Adipocyte (in vitro differentiated cells): Measurements from ENCODE around the gene ELF1.
A peak's percentile ranks its signal among the peaks of the same experiment; 100 is the strongest.
"Not testable (repeated sequence)": the region's sequence is repeated elsewhere in the genome, so short reads cannot be mapped to it uniquely, and the experiment has no call there.

Source experiments
- DNase-seq: peaks from one replicate; pipeline ENCODE4 v3.0.0-alpha.2; 2015; ENCODE audit warnings: low read depth
- H3K27me3 ChIP-seq: replicated peaks from 2 replicates; pipeline ENCODE4 v1.7.0; 2013; ENCODE audit warnings: mild to moderate bottlenecking, low read length, moderate library complexity; ENCODE audit not compliant: control insufficient read depth, insufficient read depth
- H3K36me3 ChIP-seq: 2 replicates; pipeline ENCODE4 v1.7.0; 2013; ENCODE audit warnings: low read length, mild to moderate bottlenecking, moderate library complexity; ENCODE audit not compliant: control insufficient read depth, insufficient read depth, severe bottlenecking
- H3K4me1 ChIP-seq: 2 replicates; pipeline ENCODE4 v1.7.0; 2013; ENCODE audit warnings: mild to moderate bottlenecking, low read length, moderate library complexity; ENCODE audit not compliant: control insufficient read depth, insufficient read depth
- H3K4me3 ChIP-seq: 2 replicates; pipeline ENCODE4 v1.7.0; 2013; ENCODE audit warnings: mild to moderate bottlenecking, low read length, moderate library complexity
- H3K9ac ChIP-seq: 2 replicates; pipeline ENCODE4 v1.7.0; 2013; ENCODE audit warnings: mild to moderate bottlenecking, low read length, moderate library complexity
- H3K9me3 ChIP-seq: 2 replicates; pipeline ENCODE4 v1.7.0; 2013; ENCODE audit warnings: mild to moderate bottlenecking, low read length, moderate library complexity; ENCODE audit not compliant: control insufficient read depth

ELF1 gene

DNA sequence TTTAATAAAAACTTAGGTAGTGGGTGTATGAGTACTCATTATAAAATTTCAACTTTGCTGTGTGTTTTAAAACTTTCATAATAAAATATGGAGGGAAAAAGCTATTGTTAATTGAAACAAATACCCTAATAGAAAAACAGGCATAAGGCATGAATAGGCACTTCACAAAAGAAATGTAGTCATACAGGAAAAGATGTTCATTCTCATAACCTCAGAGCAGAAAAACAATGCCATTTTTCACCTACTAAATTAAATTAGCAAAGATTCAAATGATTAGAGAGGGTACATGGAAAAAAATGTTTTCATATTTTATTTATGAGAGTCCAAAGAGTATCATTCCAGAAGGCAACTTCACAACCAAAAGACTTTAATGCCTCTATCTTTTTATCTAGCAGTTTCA, 20.6 kb upstream of the ELF1 start:
- no peak overlapping the region for H3K9ac ChIP-seq

DNA sequence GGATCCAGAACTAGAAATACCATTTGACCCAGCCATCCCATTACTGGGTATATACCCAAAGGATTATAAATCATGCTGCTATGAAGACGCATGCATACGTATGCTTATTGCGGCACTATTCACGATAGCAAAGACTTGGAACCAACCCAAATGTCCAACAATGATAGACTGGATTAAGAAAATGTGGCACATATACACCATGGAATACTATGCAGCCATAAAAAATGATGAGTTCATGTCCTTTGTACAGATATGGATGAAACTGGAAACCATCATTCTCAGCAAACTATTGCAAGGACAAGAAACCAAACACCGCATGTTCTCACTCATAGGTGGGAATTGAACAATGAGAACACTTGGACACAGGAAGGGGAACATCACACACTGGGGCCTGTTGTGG, 17.4 kb upstream of the ELF1 start:
- H3K9ac ChIP-seq, result not testable (repeated sequence)

More for the DNA sequence above, 20.6 kb upstream of the ELF1 start:
- no peaks in the 10 kb centered on the region for H3K27me3 ChIP-seq
- DNase-seq, result no peak
- peaks cover 14% of the 10 kb centered on the region for H3K4me1 ChIP-seq
- H3K9me3 ChIP-seq, result no peaks in the 10 kb centered on the region
- H3K36me3 ChIP-seq, result no peaks in the 10 kb centered on the region
- no peak overlapping the region for H3K4me3 ChIP-seq

DNA sequence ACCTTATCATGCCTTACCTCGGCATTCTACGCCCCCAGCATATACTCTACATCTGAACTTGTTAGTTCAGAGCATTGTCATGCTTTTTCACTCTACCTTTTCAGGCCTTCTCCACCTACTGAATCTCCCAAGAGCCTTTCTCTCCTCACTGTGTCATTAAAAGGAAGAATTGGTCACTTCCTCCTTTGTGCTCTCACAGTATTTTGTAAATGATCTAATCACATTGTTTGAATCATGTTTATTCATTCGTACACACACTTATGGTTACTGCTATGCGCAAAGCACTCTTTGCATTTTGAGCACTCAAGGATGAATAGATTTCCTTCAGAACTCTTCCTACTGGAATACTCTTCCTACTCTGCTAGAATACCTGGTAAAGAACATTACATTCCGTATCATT, 15.8 kb upstream of the ELF1 start:
- no peaks in the 10 kb centered on the region for H3K27me3 ChIP-seq
- H3K9ac ChIP-seq, result no peak overlapping the region
- H3K9me3 ChIP-seq, result no peaks in the 10 kb centered on the region
- H3K36me3 ChIP-seq, result no peaks in the 10 kb centered on the region
- no peak overlapping the region for H3K4me3 ChIP-seq
- peaks cover 15% of the 10 kb centered on the region for H3K4me1 ChIP-seq
- no peak for DNase-seq

More for the DNA sequence above, 17.4 kb upstream of the ELF1 start:
- not testable (repeated sequence) for DNase-seq, H3K4me3 ChIP-seq, H3K9me3 ChIP-seq, H3K27me3 ChIP-seq, H3K36me3 ChIP-seq
- peaks cover 18% of the 10 kb centered on the region for H3K4me1 ChIP-seq

DNA sequence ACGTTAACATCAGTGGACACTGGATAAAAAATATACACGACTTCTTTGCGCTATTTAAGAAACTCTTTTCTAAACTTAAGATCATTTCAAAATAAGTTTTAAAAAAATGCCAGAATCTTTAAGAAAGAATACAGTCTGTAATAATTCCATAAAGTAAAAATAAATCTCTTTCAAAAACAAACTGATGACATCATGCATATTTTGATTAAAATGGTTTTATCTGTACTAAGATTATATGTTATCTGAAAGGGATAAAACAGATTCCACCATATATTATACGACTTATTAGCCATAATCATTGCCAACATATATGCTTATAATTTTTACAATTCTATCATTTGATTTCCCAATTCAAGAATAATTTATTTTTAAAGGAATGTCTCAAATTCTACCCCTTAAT, 15.3 kb upstream of the ELF1 start:
- no peak for DNase-seq
- H3K4me3 ChIP-seq, result no peak overlapping the region
- H3K9ac ChIP-seq, result no peak overlapping the region
- H3K36me3 ChIP-seq, result no peaks in the 10 kb centered on the region
- H3K9me3 ChIP-seq, result no peaks in the 10 kb centered on the region
- H3K27me3 ChIP-seq, result no peaks in the 10 kb centered on the region
- peaks cover 10% of the 10 kb centered on the region for H3K4me1 ChIP-seq

DNA sequence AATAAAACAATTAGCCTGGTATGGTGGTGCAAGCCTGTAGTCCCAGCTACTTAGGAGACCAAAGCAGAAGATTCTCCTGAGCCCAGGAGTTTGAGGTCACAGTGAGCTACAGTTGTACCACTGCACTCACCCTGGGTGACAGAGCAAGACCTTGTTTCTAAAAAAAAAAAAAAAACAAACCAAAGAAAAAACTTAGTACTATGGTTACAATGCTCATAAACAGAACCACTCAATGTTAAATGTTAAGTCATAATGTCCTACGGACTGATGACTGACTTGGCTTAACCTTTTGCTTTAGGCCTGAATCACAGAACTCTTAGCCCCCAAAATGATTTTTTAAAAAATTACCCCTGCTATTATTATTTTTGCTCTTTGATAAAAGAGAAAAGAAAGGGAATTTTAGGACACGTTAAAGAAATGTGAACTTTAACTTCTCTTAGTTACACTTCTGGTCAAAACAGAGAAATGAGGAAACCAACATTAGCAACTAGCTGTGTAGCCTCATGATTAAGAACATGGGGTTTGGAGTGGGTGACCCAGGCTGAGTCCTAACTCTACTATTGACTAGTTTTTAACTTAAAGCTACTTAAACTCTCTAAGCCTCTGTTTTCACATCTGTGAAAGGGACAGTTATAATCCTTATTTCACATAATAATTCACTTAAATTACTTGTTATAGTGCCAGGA, 13.7 kb upstream of the ELF1 start:
- Histone ChIP-seq H3K27me3 (no peaks in the 10 kb centered on the region), H3K9ac (no peak overlapping the region), H3K36me3 (no peaks in the 10 kb centered on the region), H3K9me3 (no peaks in the 10 kb centered on the region), H3K4me1 (peaks cover 6% of the 10 kb centered on the region), H3K4me3 (no peak overlapping the region)
- no peak for DNase-seq

DNA sequence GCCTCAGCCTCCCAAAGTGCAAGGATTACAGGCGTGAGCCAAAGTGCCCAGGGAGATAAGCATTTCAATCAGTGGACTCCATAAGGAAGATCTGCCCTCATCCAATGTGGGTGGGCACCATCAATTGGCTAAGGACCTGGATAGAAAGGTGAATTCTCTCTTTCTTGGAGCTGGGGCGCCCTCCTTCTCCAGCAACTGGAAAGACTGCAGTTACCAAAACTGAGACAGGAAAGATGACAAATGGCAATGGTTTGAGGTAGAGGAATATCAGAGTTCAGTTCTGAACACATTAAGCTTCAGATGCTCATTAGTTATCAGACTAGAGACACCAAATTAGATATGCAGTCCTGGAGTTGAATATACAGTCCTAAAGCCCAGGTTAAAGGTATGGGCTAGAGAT, 10.5 kb upstream of the ELF1 start:
- peaks cover 13% of the 10 kb centered on the region for H3K36me3 ChIP-seq
- no peak overlapping the region for H3K9ac ChIP-seq
- no peaks in the 10 kb centered on the region for H3K9me3 ChIP-seq
- DNase-seq, result no peak
- H3K4me1 ChIP-seq, result peaks cover 12% of the 10 kb centered on the region
- no peak overlapping the region for H3K4me3 ChIP-seq
- no peaks in the 10 kb centered on the region for H3K27me3 ChIP-seq

DNA sequence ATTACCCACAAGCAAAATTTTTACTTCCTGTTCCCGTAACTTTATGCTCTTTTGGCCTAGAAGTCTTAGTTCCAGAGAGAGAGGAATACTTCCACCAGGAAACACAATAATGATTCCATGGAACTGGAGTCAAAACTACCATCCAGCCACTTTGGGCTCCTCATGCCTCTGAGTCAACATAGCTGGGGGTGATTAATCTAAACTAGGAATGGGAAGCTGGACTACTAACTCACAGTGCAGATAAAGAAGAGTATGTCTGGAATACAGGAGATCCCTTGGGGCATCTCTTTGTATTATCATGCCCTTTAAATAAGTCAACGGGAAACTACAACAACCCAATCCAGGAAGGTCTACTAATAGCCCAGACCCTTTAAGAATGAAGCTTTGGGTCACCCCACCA, 8.9 kb upstream of the ELF1 start:
- Histone ChIP-seq H3K9ac (no peak overlapping the region), H3K4me1 (peaks cover 10% of the 10 kb centered on the region), H3K36me3 (peaks cover 13% of the 10 kb centered on the region), H3K27me3 (no peaks in the 10 kb centered on the region), H3K4me3 (no peak overlapping the region), H3K9me3 (no peaks in the 10 kb centered on the region)
- no peak for DNase-seq

DNA sequence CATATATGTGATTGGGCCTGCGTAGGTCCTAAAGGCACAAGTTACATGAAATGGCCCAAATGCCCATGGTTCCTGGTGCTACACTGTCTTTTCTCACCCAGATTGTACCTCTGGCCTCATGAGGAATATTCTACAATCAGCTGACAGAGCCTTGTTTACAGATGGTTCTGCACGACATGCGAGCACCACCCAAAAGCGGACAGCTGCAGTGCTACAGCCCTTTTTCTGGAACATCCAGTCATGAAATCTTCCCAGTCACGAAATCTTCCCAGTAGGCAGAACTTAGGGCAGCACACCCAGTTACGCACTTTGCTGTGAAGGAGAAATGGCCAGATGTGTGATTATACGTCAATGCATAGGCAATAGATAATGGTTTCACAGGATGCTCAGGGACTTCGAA, 7.7 kb upstream of the ELF1 start:
- Histone ChIP-seq H3K4me1 (peaks cover 8% of the 10 kb centered on the region), H3K9ac (no peak overlapping the region), H3K27me3 (no peaks in the 10 kb centered on the region), H3K36me3 (peaks cover 17% of the 10 kb centered on the region), H3K9me3 (no peaks in the 10 kb centered on the region), H3K4me3 (no peak overlapping the region)
- no peak for DNase-seq

DNA sequence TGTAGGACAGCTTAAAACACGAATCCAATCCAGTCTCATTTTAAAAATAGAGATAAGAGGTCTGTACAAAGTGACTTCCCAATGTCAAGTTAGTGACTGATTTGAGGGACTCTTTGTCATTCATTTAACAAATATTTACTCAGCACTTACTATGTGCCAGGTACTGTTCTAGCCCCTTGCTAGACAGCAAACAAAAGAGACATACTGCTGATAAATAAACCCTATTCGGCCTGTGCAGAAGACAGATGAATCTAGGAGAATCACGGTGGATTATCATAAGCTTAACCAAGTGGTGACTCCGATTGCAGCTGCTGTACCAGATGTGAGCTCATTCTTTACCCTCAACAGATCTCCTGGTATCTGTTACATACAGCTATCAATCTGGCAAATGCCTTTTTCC, 6.4 kb upstream of the ELF1 start:
- no peak overlapping the region for H3K9ac ChIP-seq
- no peaks in the 10 kb centered on the region for H3K9me3 ChIP-seq
- H3K4me1 ChIP-seq, result peaks cover 8% of the 10 kb centered on the region
- H3K36me3 ChIP-seq, result peaks cover 17% of the 10 kb centered on the region
- no peaks in the 10 kb centered on the region for H3K27me3 ChIP-seq
- DNase-seq, result no peak
- H3K4me3 ChIP-seq, result no peak overlapping the region

DNA sequence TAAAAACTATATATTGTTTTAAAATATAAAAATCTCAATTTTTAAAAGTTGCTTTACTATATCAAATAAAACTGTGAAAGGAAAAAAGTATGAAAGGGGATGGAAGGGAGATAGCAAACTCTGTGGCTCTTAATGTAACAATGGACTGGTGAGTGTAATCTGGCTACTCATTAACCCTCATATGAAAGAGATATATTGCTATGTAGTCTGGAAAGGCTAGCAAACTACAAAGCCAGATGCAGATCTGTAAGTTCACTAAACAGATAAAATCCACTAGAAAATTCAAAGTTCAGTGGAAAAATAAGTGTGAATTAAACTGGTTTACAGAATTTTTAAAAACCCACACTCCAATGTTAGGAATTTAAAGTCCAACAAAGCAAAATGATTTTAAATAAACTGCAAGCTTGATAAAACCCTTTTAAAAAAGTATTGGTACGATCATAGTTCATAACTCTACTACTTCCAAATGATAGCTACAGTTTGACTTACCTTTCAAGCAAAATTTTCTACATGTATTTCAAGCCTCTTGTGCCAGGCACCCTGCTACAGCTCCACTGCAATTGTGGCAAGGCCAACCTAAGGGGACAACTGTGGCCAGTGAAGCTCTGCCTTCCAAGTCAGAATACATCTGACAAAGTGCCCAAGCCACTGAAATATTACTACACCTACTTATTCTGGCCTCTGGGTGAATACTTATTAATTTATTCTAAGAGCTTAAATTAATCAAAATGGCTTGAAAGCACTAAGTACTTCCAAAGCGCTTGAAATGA, 647 bp upstream of the ELF1 start:
- no peak overlapping the region for H3K4me3 ChIP-seq

DNA sequence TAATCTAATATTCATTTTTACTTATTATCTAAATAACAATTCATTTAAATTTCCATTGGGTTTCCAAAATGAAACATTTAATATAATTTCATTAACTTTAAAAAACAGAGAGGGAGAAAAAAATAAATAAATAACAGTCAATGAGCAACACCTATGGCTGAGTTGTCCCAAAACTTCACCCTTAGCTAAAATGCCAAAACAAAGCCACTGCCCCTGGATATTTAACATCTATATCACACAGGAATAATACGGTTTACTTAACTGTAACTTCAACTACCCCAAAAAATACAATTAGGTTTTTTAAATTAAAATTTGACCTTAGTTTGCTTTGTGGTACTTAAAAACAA, 541 bp downstream of the ELF1 start:
- no peaks in the 10 kb centered on the region for H3K27me3 ChIP-seq
- no peaks in the 10 kb centered on the region for H3K9me3 ChIP-seq
- H3K4me3 ChIP-seq, result peak overlapping the region; percentile 70
- H3K36me3 ChIP-seq, result peaks cover 4% of the 10 kb centered on the region
- H3K9ac ChIP-seq, result no peak overlapping the region
- peaks cover 15% of the 10 kb centered on the region for H3K4me1 ChIP-seq
- no peak for DNase-seq

More for the DNA sequence above, 647 bp upstream of the ELF1 start:
- DNase-seq, result no peak
- Histone ChIP-seq H3K9me3 (no peaks in the 10 kb centered on the region), H3K27me3 (no peaks in the 10 kb centered on the region), H3K9ac (no peak overlapping the region), H3K36me3 (peaks cover 4% of the 10 kb centered on the region), H3K4me1 (peaks cover 15% of the 10 kb centered on the region)
